T-helper 2 cell treated with Interferon-gamma antibody and Interleukin-4, amounts not matched to agents 100 ng/mL and 5 ng/mL, for 36 hours (primary cell): ENCODE measurements around the gene SP140. TPM values are rescaled to one million over a fixed set of nuclear protein-coding genes. Genes with fewer than 3 reads are reported as not detected.
"Not testable (repeated sequence)": the region's sequence is repeated elsewhere in the genome, so short reads cannot be mapped to it uniquely, and the experiment has no call there.

Experiments used
- intact Hi-C: fragments of 100-400 bp; cut with micrococcal nuclease; formaldehyde crosslinking; loops from one replicate; pipeline ENCODE4 v1.15.1; 2023
- total RNA-seq: library from RNA; stranded (reverse); gene quantifications from 2 replicates; pipeline ENCODE4 v1.2.3, GENCODE V29; 2022

Gene SP140
- total RNA-seq, 1 donor from 2014 or later: 117 TPM

- intact Hi-C loops: loop anchor here (5.0 to 10.0 kb wide), 2 partner anchors 222 to 439 kb away; no protein-coding TSS in a partner anchor
These were observed 2.7 kb upstream of the SP140 start for GRCh38 chr2:230222829-230223228.

GRCh38 chr2:230224458-230224857 is 1.1 kb upstream of the SP140 start:
- intact Hi-C loops: loop anchor here (5.0 to 10.0 kb wide), 2 partner anchors 220 to 438 kb away; no protein-coding TSS in a partner anchor

- intact Hi-C loops: loop anchor here (2.0 to 10.0 kb wide), 6 partner anchors 29 to 486 kb away; partner anchors contain the start of genes CAB39, FBXO36 and TRIP12
These were observed 565 bp downstream of the SP140 start for GRCh38 chr2:230226051-230226551.

- intact Hi-C loops: loop anchor here (2.0 to 10.0 kb wide), 6 partner anchors 28 to 485 kb away; partner anchors contain the start of genes CAB39, FBXO36 and TRIP12
These were observed 1.7 kb downstream of the SP140 start for GRCh38 chr2:230227216-230227615.

GRCh38 chr2:230230087-230230486 is 4.6 kb downstream of the SP140 start:
- intact Hi-C loops: no loop called here

- intact Hi-C loops: no loop called here
These were observed 5.1 kb downstream of the SP140 start for GRCh38 chr2:230230496-230231200.

- intact Hi-C loops: no loop called here
These were observed 5.7 kb downstream of the SP140 start for GRCh38 chr2:230231251-230231650.

- intact Hi-C loops: no loop called here
These were observed 8.7 kb downstream of the SP140 start for GRCh38 chr2:230234122-230234722.

GRCh38 chr2:230234845-230235244 is 9.3 kb downstream of the SP140 start:
- intact Hi-C loops: no loop called here

- intact Hi-C loops: no loop called here
These were observed 18.7 kb downstream of the SP140 start for GRCh38 chr2:230244211-230244610.

- intact Hi-C loops: no loop called here
These were observed 20.7 kb downstream of the SP140 start for GRCh38 chr2:230246206-230246605.

- intact Hi-C loops: loop anchor here (5.0 kb wide), 1 partner anchor 33 kb away; the partner anchor contains the start of gene SP110
These were observed 24.7 kb downstream of the SP140 start for GRCh38 chr2:230250231-230250630.

GRCh38 chr2:230254152-230254881 is 28.8 kb downstream of the SP140 start:
- intact Hi-C loops: loop anchor here (1.0 to 5.0 kb wide), 5 partner anchors 28 to 157 kb away; partner anchors contain the start of genes SP110 and SP140L

GRCh38 chr2:230256733-230257332 is 31.3 kb downstream of the SP140 start:
- intact Hi-C loops: no loop called here

- intact Hi-C loops: no loop called here
These were observed 32.9 kb downstream of the SP140 start for GRCh38 chr2:230258483-230258882.

- intact Hi-C loops: loop anchor here (1.0 to 2.0 kb wide), 3 partner anchors 35 to 57 kb away; partner anchors contain the start of gene SP110
These were observed 36.7 kb downstream of the SP140 start for GRCh38 chr2:230262246-230262645.

GRCh38 chr2:230264945-230265344 is 39.4 kb downstream of the SP140 start:
- intact Hi-C loops: not testable (repeated sequence)

- intact Hi-C loops: no loop called here
These were observed 41.1 kb downstream of the SP140 start for GRCh38 chr2:230266638-230267037.

- intact Hi-C loops: no loop called here
These were observed 41.5 kb downstream of the SP140 start for GRCh38 chr2:230267059-230267458.

GRCh38 chr2:230267556-230267955 is 42.0 kb downstream of the SP140 start:
- intact Hi-C loops: no loop called here

- intact Hi-C loops: no loop called here
These were observed 43.2 kb downstream of the SP140 start for GRCh38 chr2:230268606-230269243.
